Renal cortical epithelial cell (primary cell): Measurements from ENCODE around the gene FILIP1. TPM values are rescaled to one million over a fixed set of nuclear protein-coding genes. Genes with fewer than 3 reads are reported as not detected.

Experiments
- DNase-seq: peaks from one replicate; pipeline ENCODE4 v3.0.0-alpha.2; 2011; ENCODE audit warnings: low read depth
- total RNA-seq: library from RNA; depleted of rRNA; stranded (reverse); fragments of >200 nt; gene quantifications from 2 replicates; pipeline ENCODE4 v1.2.3, GENCODE V29; 2014

FILIP1 gene
- total RNA-seq, 1 donor from 2014 or later, result 1.5 TPM

GRCh38 chr6:75268121-75268987, 225.2 kb downstream of the FILIP1 start:
- peak; percentile 93 for DNase-seq

DNA sequence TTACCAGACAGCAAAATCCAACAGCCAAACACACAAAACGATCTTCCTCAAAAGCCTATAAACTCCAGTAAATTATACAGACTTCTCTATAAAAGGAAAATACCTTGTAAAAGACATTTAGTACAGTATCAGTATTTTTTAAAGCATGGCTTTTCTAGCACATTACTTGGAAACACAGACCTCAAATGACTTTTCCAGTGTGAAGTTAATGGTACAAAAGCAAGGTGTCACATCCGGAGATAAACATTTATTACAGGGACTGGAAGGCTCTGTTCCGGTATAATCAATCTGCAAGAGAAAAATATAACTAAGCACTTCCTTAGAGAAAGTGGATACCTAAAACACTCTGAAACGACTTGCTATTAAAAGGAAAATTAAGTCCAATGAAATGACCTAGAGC, 226.1 kb downstream of the FILIP1 start:
- peak; percentile 35 for DNase-seq

DNA sequence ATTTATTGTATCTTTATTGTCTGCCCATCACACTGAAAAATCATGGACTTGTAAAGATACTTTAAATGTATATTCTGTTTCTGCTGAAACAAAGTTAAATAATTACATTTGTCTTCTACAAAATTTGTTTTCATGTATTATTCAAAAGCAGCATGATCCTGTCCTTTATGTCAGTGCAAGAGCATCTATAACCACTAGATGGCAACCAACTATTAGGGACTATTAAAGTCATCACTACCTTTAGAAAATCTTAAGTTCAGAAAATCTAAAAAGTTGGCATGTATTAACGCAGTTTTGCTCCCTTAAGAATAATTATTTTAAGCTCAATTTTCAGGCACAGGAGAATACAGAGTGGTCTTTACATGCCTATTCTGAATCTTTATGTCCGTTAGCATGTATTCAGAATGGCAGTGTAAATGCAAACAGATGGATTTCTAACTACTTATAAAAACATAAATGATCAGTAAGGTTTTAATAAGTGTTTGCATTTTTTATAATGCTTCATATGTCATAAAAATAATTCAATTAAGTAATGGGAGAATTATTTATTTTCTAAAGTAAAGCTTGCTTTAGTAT, 226.8 kb downstream of the FILIP1 start:
- DNase-seq, result peak; percentile 78

GRCh38 chr6:75263401-75263750, 230.2 kb downstream of the FILIP1 start:
- no peak for DNase-seq

GRCh38 chr6:75262716-75263400, 230.7 kb downstream of the FILIP1 start:
- no peak for DNase-seq

GRCh38 chr6:75261299-75261698, 232.3 kb downstream of the FILIP1 start:
- DNase-seq, result no peak

- no peak for DNase-seq
Observed at GRCh38 chr6:75257343-75258087, 236.1 kb downstream of the FILIP1 start.

- no peak for DNase-seq
Observed at GRCh38 chr6:75250552-75250951, 243.0 kb downstream of the FILIP1 start.

GRCh38 chr6:75249837-75250236, 243.8 kb downstream of the FILIP1 start:
- no peak for DNase-seq

GRCh38 chr6:75246386-75246785, 247.2 kb downstream of the FILIP1 start:
- DNase-seq, result no peak

- peak; percentile 28 for DNase-seq
Observed at GRCh38 chr6:75244063-75244584, 249.5 kb downstream of the FILIP1 start.

GRCh38 chr6:75243333-75244062, 250.1 kb downstream of the FILIP1 start, which contains the start of gene COX7A2:
COX7A2 (minus strand) TSS chr6:75243801; CDS start chr6:75243734, 67 bp downstream.
- DNase-seq, result peak; percentile 98

Other genes with a start within 250 kb of the FILIP1 start
- gene COX7A2, start 250.0 kb downstream of the FILIP1 start, total RNA-seq, result 70.5 and 352 TPM in 2 replicates
- gene TMEM30A, start 209.0 kb downstream of the FILIP1 start, total RNA-seq, result 256 and 346 TPM in 2 replicates
- 47.8 and 104 TPM in 2 replicates for gene SENP6, start 108.1 kb upstream of the FILIP1 start, total RNA-seq